GM18870 (cell line): ENCODE data around the gene EPX.
"Not testable (repeated sequence)": the region's sequence is repeated elsewhere in the genome, so short reads cannot be mapped to it uniquely, and the experiment has no call there.

Experiments used
- ATAC-seq: cut with Tn5 transposase; IDR thresholded peaks from one replicate; pipeline ENCODE4 v1.9.1; 2021; ENCODE audit warnings: moderate library complexity; ENCODE audit not compliant: unreplicated experiment

Gene EPX

DNA sequence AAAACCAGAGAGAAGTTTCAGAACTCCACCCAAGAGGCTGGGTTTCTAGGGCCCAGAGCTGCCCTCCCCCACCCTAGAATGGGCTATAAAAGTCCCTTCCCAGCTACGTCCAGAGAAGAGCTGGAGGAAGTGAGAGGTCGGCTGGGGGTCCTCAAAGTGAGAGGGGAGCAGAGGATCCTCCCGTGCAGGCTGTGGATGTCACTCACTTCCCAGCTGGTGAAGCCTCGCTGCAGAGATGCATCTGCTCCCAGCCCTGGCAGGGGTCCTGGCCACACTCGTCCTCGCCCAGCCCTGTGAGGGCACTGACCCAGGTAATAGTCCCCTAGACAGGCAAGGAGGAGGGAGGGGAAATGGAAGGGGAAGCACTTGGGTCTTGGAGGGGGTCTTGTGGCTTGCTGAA lies at the start of gene EPX:
Gene EPX, plus strand, starts transcription at position 115 of the 400 bp plus-strand sequence. Its CDS starts 121 bp downstream, at position 236.
- ATAC-seq, result no peak

GRCh38 chr17:58143335-58143734 lies 49.2 kb upstream of the EPX start:
- ATAC-seq, result not testable (repeated sequence)

GRCh38 chr17:58144801-58145200 lies 47.7 kb upstream of the EPX start:
- ATAC-seq, result no peak

DNA sequence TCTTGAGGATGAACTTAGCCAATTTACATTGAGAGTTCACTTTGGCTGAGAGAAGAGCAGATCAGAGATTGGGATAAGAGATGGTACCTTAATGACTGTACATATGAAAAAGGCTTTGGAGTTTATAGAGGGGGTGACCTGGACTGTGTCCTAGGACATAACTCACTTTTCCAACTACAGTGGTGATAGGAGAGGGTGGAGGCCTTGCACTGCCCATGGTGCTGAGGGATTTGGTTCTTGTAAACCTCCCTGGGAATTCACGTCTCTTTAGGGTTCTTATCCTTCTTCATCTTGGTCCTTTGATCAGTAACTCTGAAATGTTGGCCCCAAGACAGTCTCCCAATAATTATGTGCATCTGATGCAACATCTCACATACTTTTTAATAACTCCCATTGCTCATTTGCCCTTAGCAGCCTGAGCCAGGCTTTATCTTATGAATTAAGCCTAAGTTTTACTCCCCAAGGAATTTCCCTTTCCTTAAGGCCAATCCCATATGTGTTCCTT lies 44.5 kb upstream of the EPX start, which contains the start of gene OR4D1:
Gene OR4D1, plus strand, starts transcription at position 455 of the 505 bp plus-strand sequence. CDS start 6,770 bp downstream, outside the sequence.
- no peak for ATAC-seq

GRCh38 chr17:58148609-58149008 lies 43.9 kb upstream of the EPX start:
- no peak for ATAC-seq

- no peak for ATAC-seq
Observed at GRCh38 chr17:58150394-58150793, 42.1 kb upstream of the EPX start.

DNA sequence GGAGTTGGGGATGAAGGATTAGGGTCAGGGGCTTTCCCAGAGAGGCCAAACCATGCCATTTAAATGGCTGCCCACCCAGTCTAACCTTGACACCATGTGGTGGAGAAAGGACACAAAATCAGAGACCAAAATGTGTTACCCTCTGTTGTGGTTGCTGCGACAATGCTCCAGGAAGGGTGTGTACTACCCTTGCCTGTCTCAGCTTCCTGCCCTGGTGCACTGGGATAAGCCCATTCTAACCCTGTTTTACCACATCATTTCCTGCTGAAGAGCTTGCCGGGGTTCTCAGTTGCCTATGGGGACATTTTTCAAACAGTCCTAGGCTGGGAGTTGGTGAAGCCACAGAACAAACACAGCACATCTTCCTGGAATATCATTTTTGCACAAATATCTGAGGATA lies 39.5 kb upstream of the EPX start:
- ATAC-seq, result no peak

GRCh38 chr17:58153671-58154070 lies 38.9 kb upstream of the EPX start:
- no peak for ATAC-seq

DNA sequence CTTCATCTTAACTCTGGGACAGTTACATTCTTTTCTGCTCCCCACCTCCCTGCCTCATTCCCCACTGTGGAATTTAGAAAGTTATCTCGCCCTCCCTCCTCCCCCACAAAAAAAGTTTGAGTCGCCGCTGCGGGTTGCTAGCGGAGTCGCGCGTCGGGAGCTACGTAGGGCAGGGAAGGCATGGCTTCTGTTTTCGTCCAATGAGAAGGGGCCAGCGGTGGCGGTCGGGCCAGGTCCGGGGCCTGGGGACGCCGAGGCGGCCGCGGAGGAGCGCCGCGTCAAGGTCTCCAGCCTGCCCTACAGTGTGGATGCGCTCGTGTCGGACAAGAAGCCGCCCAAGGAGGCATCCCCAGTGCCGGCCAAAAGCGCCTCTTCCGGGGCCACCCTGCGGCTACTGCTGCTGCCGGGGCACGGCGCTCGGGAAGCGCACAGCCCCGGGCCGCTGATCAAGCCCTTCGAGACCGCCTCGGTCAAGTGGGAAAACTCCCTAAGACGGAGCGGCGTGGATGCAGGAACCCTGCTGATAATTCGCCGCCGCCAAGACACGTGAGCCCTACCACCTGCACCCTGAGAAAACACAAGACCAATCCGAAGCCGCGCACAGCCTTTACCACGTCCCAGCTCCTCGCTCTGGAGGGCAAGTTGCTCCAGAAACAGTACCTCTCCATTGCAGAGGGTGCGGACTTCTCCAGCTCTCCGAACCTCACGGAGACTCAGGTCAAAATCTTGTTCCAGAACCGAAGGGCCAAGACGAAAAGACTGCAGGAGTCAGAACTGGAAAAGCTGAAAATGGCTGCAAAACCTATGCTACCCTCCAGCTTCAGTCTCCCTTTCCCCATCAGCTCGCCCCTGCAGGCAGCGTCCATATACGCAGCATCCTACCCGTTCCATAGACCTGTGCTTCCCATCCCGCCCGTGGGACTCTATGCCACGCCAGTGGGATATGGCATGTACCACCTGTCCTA lies 35.4 kb upstream of the EPX start:
- no peak for ATAC-seq

- ATAC-seq, result no peak
Observed at GRCh38 chr17:58158181-58158580, 34.3 kb upstream of the EPX start.

- ATAC-seq, result no peak
Observed at GRCh38 chr17:58161566-58161965, 31.0 kb upstream of the EPX start.

DNA sequence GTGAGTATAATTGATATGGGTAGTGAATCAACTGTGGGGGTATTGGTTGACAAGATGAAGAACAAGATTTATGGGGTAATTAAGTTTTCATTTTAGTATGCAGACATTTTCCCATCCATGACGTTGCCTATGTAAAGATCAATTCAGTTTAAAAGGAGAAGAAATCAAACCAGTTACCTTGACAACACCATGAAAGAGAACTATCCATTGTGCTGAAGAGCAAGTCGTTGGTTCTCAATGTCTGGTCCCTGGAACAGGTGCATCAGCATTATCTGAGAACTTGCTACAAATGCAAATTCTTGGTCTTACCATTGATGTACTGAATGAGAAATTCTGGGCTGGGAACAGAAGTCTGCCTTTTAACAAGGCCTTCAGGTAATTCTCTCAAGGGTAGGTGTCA lies 26.5 kb upstream of the EPX start:
- ATAC-seq, result no peak

DNA sequence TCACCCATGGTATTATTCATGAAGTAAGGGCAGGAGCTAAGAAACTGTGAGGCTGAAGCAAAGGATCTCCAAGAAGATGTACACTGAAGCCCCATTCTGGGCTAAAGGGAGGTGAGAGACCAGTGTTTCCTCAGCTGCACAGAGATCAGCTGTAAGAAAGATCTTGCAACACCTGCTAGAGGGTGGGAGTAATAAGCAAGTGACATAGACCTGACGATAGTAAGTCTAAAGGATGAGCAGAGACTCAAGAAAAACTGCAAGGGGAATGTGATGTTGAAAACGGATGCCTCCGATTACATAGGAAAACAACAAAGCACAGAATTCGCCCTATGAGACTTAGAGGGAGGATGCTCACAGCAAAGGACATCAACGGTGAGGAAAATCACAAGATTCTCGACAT lies 25.8 kb upstream of the EPX start, which contains the start of gene OR4D2:
Gene OR4D2, plus strand, starts transcription at position 301 of the 400 bp plus-strand sequence. CDS start 2,674 bp downstream, outside the sequence.
- no peak for ATAC-seq

DNA sequence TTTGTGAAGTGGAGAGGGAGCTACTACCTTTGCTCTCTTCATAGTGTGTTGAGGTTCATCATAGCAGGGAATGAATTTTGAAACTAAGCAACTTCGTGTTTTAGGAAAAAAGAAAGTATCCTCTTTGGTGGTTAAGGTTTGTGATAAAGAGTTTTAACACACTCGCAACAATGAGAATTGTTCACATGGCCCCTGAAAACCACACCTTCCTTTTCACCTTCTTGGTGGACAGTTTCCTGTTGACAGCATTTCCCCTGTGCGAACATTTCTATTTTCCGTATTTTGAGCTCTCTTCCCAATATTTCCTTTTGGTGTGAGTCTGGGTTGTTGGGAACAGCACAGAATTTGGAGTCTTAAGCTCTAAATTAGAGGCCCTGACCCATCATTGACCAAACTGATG lies 21.9 kb upstream of the EPX start:
- no peak for ATAC-seq

DNA sequence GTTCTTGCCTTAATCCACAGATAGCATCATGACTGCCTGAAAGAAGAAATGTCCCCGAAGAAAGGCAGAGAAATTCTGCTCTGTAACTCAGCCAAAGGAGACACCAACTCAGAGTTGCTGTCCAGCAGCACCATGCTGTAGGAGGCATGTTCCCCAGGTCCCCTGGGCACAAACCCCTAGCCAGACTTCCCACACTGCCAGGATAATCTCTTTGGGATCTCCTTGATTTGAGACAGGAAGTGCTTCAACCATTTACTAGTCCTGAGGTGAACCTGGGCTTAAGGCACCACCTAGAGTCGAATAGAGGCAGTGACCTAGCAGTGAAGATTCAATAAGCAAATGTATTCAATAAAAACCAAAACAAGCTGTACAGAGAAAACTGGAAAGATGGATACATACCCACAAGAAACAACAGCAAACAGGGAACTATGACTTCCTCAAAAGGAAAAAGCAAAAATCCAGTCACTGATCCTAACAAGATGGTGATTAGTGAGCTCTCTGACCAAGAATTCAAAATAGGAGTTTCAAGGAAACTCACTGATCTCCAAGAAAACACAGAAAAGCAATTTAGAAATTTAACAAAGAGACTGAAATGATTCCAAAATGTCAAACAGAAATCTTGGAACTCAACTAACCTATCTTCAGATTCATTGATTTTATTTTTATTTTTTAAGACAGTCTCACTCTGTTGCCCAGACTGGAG lies 20.0 kb upstream of the EPX start:
- no peak for ATAC-seq

- ATAC-seq, result no peak
Observed at GRCh38 chr17:58174871-58175270, 17.7 kb upstream of the EPX start.

DNA sequence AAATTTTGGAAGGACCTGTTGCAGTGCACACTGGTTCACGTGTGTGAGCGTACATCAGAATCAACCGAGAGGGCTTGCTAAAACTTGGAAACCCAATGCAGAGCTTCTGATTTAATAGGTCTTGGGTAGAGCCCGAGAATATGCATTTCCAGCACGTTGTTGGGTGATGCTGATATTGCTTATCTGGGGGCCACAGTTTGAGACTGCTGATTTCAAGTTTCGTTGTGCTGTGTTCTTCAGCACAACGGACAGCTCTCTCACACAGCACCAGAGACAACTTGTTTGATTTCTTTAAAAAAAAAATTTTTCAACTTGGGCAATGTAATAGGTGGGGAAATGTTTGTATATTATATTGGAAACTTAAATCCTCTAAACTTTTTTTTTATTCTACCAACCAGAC lies 16.3 kb upstream of the EPX start:
- ATAC-seq, result no peak

DNA sequence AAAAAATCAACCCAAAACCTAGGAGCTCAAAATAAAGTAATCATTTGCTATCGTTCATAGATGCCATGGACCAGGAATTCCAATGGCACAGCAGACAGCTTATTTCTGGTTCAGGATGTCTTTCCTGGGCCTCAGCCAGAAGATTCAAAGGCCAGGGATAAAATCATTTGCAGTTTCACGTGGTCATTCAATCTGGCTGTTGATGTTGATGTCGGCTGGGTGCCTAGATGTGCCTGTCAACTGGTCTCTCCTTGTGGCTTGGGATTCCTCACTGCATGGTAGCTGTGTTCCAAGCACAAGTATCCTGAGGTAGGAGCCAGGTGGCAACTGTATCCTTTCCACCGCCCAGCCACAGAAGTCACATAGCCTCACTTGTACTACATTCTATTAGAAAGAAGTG lies 10.7 kb upstream of the EPX start:
- no peak for ATAC-seq

DNA sequence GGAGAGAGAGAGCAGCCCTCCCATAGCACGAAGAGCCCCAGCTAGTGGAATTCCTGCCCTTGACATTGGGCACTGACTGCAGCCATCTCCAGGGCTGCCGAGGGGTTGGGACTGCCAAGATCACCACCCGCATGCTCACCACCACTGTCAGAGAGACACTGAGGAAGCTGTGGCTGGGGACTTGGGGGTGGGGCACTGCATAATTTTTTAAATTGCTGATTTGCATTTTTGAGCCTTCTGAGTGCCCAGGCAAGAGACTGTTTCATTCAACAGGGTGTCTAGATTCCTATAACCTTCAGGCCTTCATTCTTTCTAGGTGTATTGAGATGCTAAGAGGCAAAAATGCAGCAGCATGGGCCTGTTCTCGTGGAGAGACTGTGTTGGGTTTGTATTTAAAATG lies 9.0 kb upstream of the EPX start:
- no peak for ATAC-seq

GRCh38 chr17:58184308-58184985 lies 8.1 kb upstream of the EPX start:
- no peak for ATAC-seq
